ENCODE results near the gene SAP130.
"Not testable (repeated sequence)": the region's sequence is repeated elsewhere in the genome, so short reads cannot be mapped to it uniquely, and the experiment has no call there.

Gene SAP130

GRCh38 chr2:127950264-127950663, 77.6 kb downstream of the SAP130 start:
- no peak for DNase-seq

DNA sequence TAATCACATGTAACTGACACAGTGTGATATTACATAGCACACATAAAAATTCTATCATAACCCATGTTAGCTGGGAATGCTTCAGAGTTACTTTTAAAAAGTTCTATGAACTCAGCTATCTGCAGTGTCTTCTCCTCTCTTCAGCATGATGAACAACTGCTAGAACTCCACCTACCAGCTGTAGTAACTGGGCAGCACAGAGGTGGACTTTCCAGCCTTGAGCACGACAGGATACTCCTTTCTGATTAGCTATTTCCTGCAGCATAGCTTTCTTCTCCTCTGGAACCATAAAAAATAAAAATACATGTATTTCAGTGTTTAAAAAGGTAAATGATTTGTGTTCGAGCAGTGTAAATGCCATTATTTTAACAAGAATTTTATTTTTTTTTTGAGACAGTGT, 82.6 kb downstream of the SAP130 start:
- no peak for DNase-seq

DNA sequence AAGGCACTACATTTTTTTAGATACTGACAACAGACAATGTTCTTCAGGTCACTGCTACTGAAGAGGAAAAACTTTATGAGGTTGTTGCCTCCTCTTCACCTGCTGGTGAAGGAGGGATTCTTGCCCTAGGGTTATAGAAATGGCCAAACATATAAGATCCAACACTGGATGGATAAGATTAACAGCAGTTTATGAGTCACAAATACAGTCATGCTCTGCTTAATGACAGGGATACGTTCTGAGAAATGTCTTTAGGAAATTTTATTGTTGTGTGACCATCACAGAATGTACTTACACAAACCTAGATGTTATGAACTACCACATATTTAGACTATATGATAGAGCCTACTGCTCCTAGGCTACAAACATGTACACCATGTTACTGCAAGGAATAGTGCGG, 84.7 kb downstream of the SAP130 start:
- no peak for DNase-seq

DNA sequence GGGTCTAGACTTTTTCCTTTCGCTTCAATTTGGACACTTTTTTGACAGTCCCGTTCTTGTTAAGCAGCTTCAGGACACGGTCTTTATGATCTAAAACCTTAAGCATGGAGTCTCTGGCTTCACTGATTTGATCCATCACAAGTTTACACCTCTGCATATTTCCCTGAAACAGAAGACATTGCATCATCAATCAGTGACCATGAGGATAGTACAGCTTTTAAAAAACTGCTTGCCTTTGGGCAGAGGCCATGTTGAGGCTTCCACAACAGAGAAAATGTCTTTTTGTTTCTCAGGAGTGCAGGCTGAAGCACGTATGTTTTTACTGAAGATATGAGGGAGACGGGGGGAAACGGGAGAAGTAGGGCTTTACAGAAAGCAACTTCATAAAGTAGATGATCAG, 85.9 kb downstream of the SAP130 start:
- DNase-seq, result no peak

DNA sequence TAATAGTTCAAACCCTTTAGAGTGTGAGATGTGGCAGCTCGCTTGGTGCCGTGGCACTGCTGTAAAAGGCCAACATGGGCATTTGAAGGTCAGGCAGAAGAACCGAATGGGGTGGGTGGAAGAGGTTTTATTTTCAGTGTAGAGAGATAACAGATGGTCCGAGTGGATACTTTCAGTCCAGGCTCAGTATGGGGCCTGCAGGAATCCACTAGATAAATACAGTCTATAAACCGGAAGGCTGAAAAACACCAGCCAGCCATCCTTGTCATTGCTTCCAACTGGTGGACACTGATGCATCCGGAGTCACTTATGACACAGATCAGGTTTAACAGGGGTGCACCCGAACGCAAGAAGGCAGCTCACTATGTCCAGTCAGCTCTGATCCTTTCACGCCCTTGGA, 86.4 kb downstream of the SAP130 start:
- DNase-seq, result no peak

GRCh38 chr2:127940641-127941040, 87.2 kb downstream of the SAP130 start:
- DNase-seq, result no peak

DNA sequence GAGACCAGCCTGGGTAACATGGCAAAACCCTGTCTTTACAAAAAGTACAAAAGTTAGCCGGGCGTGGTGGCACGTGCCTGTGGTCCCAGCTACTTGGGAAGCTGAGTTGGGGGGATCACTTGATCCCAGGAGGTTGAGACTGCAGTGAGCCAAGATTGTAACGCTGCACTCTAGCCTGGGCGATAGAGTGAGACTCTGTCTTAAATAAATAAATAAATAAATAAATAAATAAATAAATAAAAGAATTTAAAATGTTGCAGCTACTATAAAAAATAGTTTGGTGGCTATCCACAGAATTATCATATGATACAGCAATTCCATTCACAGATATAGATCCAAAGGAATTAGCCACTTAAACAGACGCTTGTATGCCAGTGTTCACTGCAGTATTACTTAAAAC, 92.5 kb downstream of the SAP130 start:
- DNase-seq, result no peak

DNA sequence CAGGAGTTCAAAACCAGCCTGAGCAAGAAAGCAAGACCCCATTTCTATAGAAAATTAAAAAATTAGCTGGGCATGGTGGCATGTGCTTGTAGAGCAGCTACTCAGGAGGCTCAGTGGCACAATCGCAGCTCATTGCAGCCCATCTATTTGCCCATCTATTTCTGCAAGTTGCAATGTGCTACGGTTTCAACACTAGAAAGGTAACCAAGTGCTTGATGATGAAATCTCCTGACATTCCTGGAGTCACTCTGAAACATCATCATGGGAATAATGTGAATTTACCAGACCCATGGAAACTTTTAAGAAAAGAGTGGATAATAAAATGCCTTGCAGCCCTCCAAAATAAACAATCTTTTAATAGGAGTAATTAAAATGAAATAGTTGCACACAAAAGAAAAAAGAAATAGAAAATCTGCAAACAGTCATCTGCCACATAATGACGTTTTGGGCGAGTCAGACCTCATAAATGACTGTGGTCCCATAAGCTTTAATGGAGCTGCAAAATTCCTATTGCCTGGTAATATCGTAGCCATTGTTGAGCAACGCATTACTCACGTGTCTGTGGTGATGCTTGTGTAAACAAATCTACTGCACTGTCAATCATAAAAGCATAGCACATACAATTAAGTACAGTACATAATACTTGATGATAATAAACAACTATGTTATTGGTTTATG, 95.5 kb downstream of the SAP130 start:
- peak; percentile 81 for DNase-seq

DNA sequence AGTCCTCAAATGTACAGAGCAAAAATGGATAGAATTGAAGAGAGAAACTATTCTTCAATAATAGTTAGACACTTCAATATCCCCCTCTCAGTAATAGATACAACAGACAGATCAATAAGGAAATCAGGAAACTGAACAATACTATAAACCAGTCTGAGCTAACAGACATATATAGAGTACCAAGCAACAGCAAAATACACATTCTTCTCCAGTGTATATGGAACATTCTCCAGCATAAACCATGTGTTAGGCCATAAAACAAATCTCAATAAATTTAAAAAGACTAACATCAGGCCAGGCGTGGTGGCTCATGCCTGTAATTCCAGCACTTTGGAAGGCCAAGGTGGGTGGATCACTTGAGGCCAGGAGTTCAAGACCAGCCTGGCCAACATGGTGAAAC, 98.4 kb downstream of the SAP130 start:
- DNase-seq, result no peak

GRCh38 chr2:127927384-127927783, 100.5 kb downstream of the SAP130 start:
- DNase-seq, result no peak

GRCh38 chr2:127917916-127918315, 109.9 kb downstream of the SAP130 start:
- peak; percentile 10 for DNase-seq

- DNase-seq, result no peak
These were observed 113.9 kb downstream of the SAP130 start for GRCh38 chr2:127913808-127914457.

- no peak for DNase-seq
These were observed 116.1 kb downstream of the SAP130 start for GRCh38 chr2:127911737-127912136.

- no peak for DNase-seq
These were observed 117.4 kb downstream of the SAP130 start for GRCh38 chr2:127910415-127910814.

DNA sequence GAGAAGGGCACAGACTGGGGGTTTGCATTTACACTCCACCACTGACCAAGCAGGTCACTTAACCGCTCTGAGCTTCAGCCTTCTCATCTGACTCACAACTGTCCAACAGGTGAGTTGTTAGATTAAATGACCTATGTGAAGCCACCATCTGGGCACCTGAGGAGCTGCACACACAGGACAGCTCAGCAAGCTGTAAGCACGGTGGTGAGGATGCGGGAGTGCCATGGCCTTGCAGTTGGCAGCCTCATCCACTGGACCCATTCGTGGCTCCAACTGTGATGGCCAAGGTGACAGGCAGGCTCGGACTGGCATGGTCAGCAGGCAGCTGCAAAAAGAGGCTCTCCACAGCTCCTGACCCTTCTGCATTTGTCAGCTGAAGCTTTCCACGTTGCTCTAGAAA, 118.8 kb downstream of the SAP130 start:
- DNase-seq, result no peak

- DNase-seq, result not testable (repeated sequence)
These were observed 120.0 kb downstream of the SAP130 start for GRCh38 chr2:127907733-127908400.

DNA sequence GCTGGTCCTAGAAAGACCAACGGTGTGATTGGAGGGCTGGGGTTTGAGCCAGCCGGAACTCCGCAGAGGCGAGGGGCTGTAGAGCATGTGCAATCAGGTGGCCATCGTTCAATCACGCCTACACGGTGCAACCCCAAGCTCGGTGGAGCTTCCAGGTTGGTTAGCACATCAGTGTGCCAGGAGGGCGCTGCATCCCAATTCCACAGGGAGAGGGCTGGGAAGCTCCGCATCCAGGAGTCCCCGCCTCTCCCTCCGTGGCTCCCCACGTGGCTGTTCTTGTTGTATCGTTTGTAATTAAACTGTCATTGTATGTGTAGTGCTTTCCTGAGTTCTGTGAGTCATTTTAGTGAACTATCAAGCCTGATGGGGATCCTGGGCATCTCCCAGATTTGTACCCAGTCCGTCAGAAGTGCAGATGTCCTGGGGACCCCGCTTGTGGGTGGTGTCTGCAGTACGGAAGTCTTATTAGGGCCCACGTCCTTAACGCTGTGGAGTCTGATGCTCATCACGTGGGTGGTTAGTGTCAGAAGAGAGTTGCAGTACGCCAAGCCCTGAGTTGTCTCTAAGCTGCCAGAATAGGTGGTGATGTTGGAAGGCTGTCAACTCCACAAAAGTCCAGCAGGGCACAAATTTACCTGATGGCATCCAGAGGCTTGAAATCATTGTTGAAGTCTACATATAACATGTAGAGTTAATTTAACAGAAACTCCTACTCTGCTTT, 121.5 kb downstream of the SAP130 start:
- no peak for DNase-seq

GRCh38 chr2:127901339-127902056, 126.4 kb downstream of the SAP130 start:
- no peak for DNase-seq

GRCh38 chr2:127897531-127898211, 130.2 kb downstream of the SAP130 start:
- DNase-seq, result no peak

- no peak for DNase-seq
These were observed 134.4 kb downstream of the SAP130 start for GRCh38 chr2:127893494-127893893.

DNA sequence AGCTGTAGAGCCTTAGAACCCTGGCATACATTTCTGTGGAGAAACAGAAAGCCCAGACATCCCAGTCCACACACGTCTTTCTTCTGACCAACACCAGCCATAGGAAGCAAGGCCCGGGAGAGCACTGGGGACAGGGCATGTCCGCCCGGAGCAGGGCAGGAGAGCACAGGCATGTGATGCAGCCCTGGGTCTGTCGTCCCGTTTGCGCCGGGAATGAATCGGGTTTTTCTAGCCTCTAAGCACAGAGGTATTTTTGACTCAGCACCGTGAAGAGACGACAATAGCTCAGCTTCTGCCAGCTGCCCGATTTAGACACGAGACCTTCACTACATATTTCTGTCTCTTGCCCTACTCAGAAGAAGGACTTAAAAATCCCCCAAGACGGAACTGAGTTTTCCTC, 134.8 kb downstream of the SAP130 start:
- no peak for DNase-seq

DNA sequence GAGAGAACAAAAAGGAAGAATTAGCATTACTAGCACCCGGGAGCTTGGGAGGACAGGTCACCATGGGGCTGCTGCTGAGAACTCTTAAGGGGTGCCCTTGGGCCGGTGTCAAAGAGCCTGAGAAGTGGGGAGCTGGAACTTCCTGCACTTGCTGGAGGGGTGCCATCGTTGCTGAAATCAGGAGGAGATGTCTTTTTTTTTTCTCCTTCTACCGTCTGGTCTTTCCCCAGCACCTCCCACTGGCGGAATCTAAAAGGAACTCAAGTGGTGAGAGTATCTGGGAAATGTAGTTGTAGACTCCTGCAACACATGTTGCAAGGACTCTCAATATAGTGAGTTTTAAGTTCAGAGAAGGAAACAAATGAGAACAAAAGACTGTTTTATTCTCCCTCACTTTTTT, 136.0 kb downstream of the SAP130 start:
- DNase-seq, result no peak

Measured in fibroblast of skin of right biceps (primary cell).